Neuronal stem cell (in vitro differentiated cells): ENCODE data around the gene CALHM3.
A peak's percentile ranks its signal among the peaks of the same experiment; 100 is the strongest.

Experiments
- DNase-seq: peaks from one replicate; pipeline ENCODE4 v3.0.0-alpha.2; 2013; ENCODE audit warnings: low spot score
- H2AFZ ChIP-seq: one replicate; pipeline ENCODE4 v1.6.1; 2013; ENCODE audit warnings: mild to moderate bottlenecking, low read length, inconsistent platforms
- H2AK5ac ChIP-seq: 2 replicates; pipeline ENCODE4 v1.6.1; 2013; ENCODE audit warnings: low read depth, mild to moderate bottlenecking, inconsistent platforms, low read length, moderate library complexity, mixed read lengths
- H2BK120ac ChIP-seq: 2 replicates; pipeline ENCODE4 v1.6.1; 2013; ENCODE audit warnings: low read depth, mild to moderate bottlenecking, inconsistent platforms, low read length, moderate library complexity, mixed read lengths
- H2BK12ac ChIP-seq: one replicate; pipeline ENCODE4 v1.6.1; 2013; ENCODE audit warnings: low read length, inconsistent platforms
- H2BK15ac ChIP-seq: 2 replicates; pipeline ENCODE4 v1.6.1; 2013; ENCODE audit warnings: mild to moderate bottlenecking, low read length, inconsistent platforms, mixed read lengths
- H2BK5ac ChIP-seq: one replicate; pipeline ENCODE4 v1.6.1; 2013; ENCODE audit warnings: inconsistent platforms, mild to moderate bottlenecking, low read length, moderate library complexity
- H3K14ac ChIP-seq: one replicate; pipeline ENCODE4 v1.6.1; 2013; ENCODE audit warnings: low read length, inconsistent platforms
- H3K18ac ChIP-seq: 2 replicates; pipeline ENCODE4 v1.6.1; 2013; ENCODE audit warnings: low read length, inconsistent platforms
- H3K23ac ChIP-seq: 2 replicates; pipeline ENCODE4 v1.6.1; 2013; ENCODE audit warnings: low read depth, mild to moderate bottlenecking, mixed read lengths, low read length, inconsistent platforms; ENCODE audit not compliant: poor library complexity
- H3K27ac ChIP-seq: replicated peaks from 3 replicates; pipeline ENCODE4 v1.5.1; 2013; ENCODE audit warnings: low read length, inconsistent platforms
- H3K27me3 ChIP-seq, 3 experiments: 2 replicates each; pipeline ENCODE4 v1.6.1; 2013; ENCODE audit warnings: low read length in 3 of 3, mild to moderate bottlenecking in 2 of 3, inconsistent platforms in 1 of 3, low read depth in 1 of 3, mixed read lengths in 1 of 3, moderate library complexity in 1 of 3; ENCODE audit not compliant: control insufficient read depth in 3 of 3, insufficient read depth in 3 of 3
- H3K36me3 ChIP-seq, 2 donors: replicated peaks in 1 of 2; 2 replicates each; pipeline ENCODE4 v1.6.1; 2013; ENCODE audit warnings: low read length in 2 of 2; ENCODE audit not compliant: control insufficient read depth in 2 of 2, insufficient read depth in 2 of 2
- H3K4ac ChIP-seq: 2 replicates; pipeline ENCODE4 v1.6.1; 2013; ENCODE audit warnings: inconsistent platforms, mild to moderate bottlenecking, low read length, moderate library complexity
- H3K4me1 ChIP-seq, 2 donors: 1 replicate in 1 of 2; 2 replicates in 1 of 2; pipeline ENCODE4 v1.6.1; 2013; ENCODE audit warnings: low read length in 2 of 2, low read depth in 1 of 2; ENCODE audit not compliant: control insufficient read depth in 2 of 2, insufficient read depth in 1 of 2
- H3K4me2 ChIP-seq: one replicate; pipeline ENCODE4 v1.6.1; 2013; ENCODE audit warnings: mild to moderate bottlenecking, low read length, inconsistent platforms; ENCODE audit not compliant: insufficient read depth, poor library complexity, severe bottlenecking
- H3K4me3 ChIP-seq, 2 donors: 2 replicates each; pipeline ENCODE4 v1.5.1; 2013; ENCODE audit warnings: low read length in 2 of 2, mild to moderate bottlenecking in 2 of 2, inconsistent platforms in 1 of 2, moderate library complexity in 1 of 2
- H3K79me1 ChIP-seq: one replicate; pipeline ENCODE4 v1.6.1; 2013; ENCODE audit warnings: low read depth, mild to moderate bottlenecking, inconsistent platforms, low read length, moderate library complexity
- H3K9ac ChIP-seq: one replicate; pipeline ENCODE4 v1.6.1; 2013; ENCODE audit warnings: mild to moderate bottlenecking, low read depth, low read length, inconsistent platforms; ENCODE audit not compliant: poor library complexity
- H3K9me3 ChIP-seq, 2 donors: replicated peaks in 1 of 2; 2 replicates each; pipeline versions ENCODE3 to v1.6.1; 2013; ENCODE audit warnings: low read length in 2 of 2, mild to moderate bottlenecking in 2 of 2, inconsistent platforms in 1 of 2, low read depth in 1 of 2, mixed read lengths in 1 of 2, moderate library complexity in 1 of 2; ENCODE audit not compliant: control insufficient read depth in 2 of 2, insufficient read depth in 1 of 2
- H4K8ac ChIP-seq: one replicate; pipeline ENCODE4 v1.6.1; 2013; ENCODE audit warnings: low read depth, mild to moderate bottlenecking, inconsistent platforms, low read length, moderate library complexity
- H4K91ac ChIP-seq: one replicate; pipeline ENCODE4 v1.6.1; 2013; ENCODE audit warnings: low read length, low read depth, mild to moderate bottlenecking, inconsistent platforms; ENCODE audit not compliant: poor library complexity
- WGBS, 2 donors: extraction: QIAGEN DNeasy Blood & Tissue Kit; methylation state at CpG; one replicate each; pipeline ENCODE4 v1.1.7; 2013; ENCODE audit warnings: missing lambda C conversion rate in 2 of 2, mixed read lengths in 1 of 2; ENCODE audit not compliant: insufficient read length in 2 of 2, insufficient replicate concordance in 1 of 2; ENCODE audit errors: extremely low coverage in 2 of 2; 5-methylcytosine and 5-hydroxymethylcytosine counted together

The CALHM3 gene

DNA sequence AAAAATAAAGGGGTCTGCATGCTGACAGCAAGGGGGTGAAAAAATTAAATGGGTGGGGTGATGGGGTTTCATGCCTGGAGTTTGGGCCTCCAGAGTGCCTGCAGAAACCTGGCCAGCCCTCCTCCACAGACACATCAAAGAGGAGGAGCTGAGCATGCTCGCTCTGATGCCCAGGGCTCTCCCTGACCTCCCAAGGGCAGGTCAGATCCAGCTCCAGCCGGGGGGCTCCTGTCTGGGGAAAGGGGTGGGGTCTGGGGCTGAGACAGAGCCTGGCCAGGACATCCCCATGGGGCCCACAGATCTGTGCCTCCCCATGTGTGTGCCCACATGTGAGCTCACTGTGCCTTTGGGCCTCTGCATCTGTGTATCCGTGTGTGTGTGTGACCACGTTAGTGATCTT is 19.4 kb downstream of the CALHM3 start:
- Histone ChIP-seq H3K4me3 (no peak overlapping the region), H4K91ac (no peak overlapping the region), H3K9me3 (no peaks in the 10 kb centered on the region), H3K23ac (no peak overlapping the region), H2BK12ac (no peak overlapping the region), H2AFZ (peak overlapping the region; percentile 86), H2BK120ac (no peak overlapping the region), H3K27ac (no peak overlapping the region), H3K4me1 (peaks cover 9 to 10% of the 10 kb centered on the region in 2 donors), H3K18ac (no peak overlapping the region), H2BK5ac (peak overlapping the region; percentile 29), H2BK15ac (no peak overlapping the region), H2AK5ac (no peak overlapping the region), H3K9ac (no peak overlapping the region), H3K4ac (no peak overlapping the region), H3K4me2 (no peak overlapping the region), H4K8ac (no peak overlapping the region), H3K36me3 (no peaks in the 10 kb centered on the region), H3K27me3 (no peaks in the 10 kb centered on the region), H3K14ac (no peak overlapping the region), H3K79me1 (no peaks in the 10 kb centered on the region)
- no peak for DNase-seq
- WGBS, 2 donors = no CpG with 5 or more reads among the region's 4 CpGs

GRCh38 chr10:103458720-103459119 is 20.3 kb downstream of the CALHM3 start, which contains the start of gene CALHM1:
Gene CALHM1 (minus strand): TSS chr10:103458900. CDS start chr10:103458751, 149 bp downstream.
- peak within 1 kb of the TSS; percentile 69 for H3K4ac ChIP-seq
- H3K36me3 ChIP-seq = no peaks in the 10 kb centered on the region
- H3K9me3 ChIP-seq = no peaks in the 10 kb centered on the region
- no peak for DNase-seq
- peak within 1 kb of the TSS; percentile 60 for H2AK5ac ChIP-seq
- H2AFZ ChIP-seq = peak within 1 kb of the TSS; percentile 86
- no peak within 1 kb of the TSS for H3K4me2 ChIP-seq
- WGBS, 2 donors = no CpG with 5 or more reads among the region's 9 CpGs
- H2BK120ac ChIP-seq = no peak within 1 kb of the TSS
- peak within 1 kb of the TSS; percentile 56 for H4K8ac ChIP-seq
- H3K9ac ChIP-seq = peak within 1 kb of the TSS; percentile 45
- H2BK5ac ChIP-seq = peak within 1 kb of the TSS; percentile 29
- H3K23ac ChIP-seq = peak within 1 kb of the TSS; percentile 35
- no peak within 1 kb of the TSS for H2BK15ac ChIP-seq
- no peaks in the 10 kb centered on the region for H3K79me1 ChIP-seq
- H3K18ac ChIP-seq = peak within 1 kb of the TSS; percentile 84
- H2BK12ac ChIP-seq = peak within 1 kb of the TSS; percentile 93
- peaks cover 9 to 10% of the 10 kb centered on the region in 2 donors for H3K4me1 ChIP-seq
- H3K27me3 ChIP-seq = no peaks in the 10 kb centered on the region
- peak within 1 kb of the TSS; percentile 35 for H4K91ac ChIP-seq
- H3K14ac ChIP-seq = peak within 1 kb of the TSS; percentile 94
- H3K4me3 ChIP-seq = peak within 1 kb of the TSS in 1 of 2 donors; percentile 54
- H3K27ac ChIP-seq = no peak within 1 kb of the TSS

- Histone ChIP-seq H2BK5ac (no peak overlapping the region), H3K4me3 (no peak overlapping the region), H3K9me3 (no peaks in the 10 kb centered on the region), H3K14ac (no peak overlapping the region), H3K27me3 (no peaks in the 10 kb centered on the region), H3K27ac (no peak overlapping the region), H2AK5ac (peak overlapping the region; percentile 60), H3K36me3 (no peaks in the 10 kb centered on the region), H3K79me1 (no peaks in the 10 kb centered on the region), H2BK120ac (no peak overlapping the region), H3K4ac (peak overlapping the region; percentile 69), H3K4me2 (no peak overlapping the region), H3K4me1 (peaks cover 9 to 10% of the 10 kb centered on the region in 2 donors), H4K8ac (no peak overlapping the region), H3K9ac (peak overlapping the region; percentile 45), H2BK12ac (peak overlapping the region; percentile 93), H2BK15ac (no peak overlapping the region), H3K23ac (peak overlapping the region; percentile 35), H3K18ac (peak overlapping the region; percentile 84), H2AFZ (no peak overlapping the region), H4K91ac (peak overlapping the region; percentile 35)
- no peak for DNase-seq
- no CpG with 5 or more reads among the region's 39 CpGs for WGBS, 2 donors
Measured at GRCh38 chr10:103457896-103458583, 21.0 kb downstream of the CALHM3 start.

- Histone ChIP-seq H3K27ac (no peak overlapping the region), H2BK5ac (no peak overlapping the region)
Measured at GRCh38 chr10:103457176-103457712, 21.8 kb downstream of the CALHM3 start.

More at GRCh38 chr10:103457176-103457712, 21.8 kb downstream of the CALHM3 start:
- Histone ChIP-seq H3K4me2 (no peak overlapping the region), H3K27me3 (peaks cover 0 to 3% (median 0%) of the 10 kb centered on the region in 3 experiments), H3K4ac (no peak overlapping the region), H3K4me1 (peaks cover 9 to 17% of the 10 kb centered on the region in 2 donors), H2BK15ac (no peak overlapping the region), H3K4me3 (no peak overlapping the region), H4K91ac (no peak overlapping the region), H2AFZ (no peak overlapping the region), H2AK5ac (peak overlapping the region; percentile 60), H2BK12ac (no peak overlapping the region), H3K14ac (peak overlapping the region; percentile 57), H2BK120ac (no peak overlapping the region), H3K9me3 (no peaks in the 10 kb centered on the region), H3K18ac (peak overlapping the region; percentile 69), H3K79me1 (no peaks in the 10 kb centered on the region), H3K9ac (no peak overlapping the region), H3K36me3 (no peaks in the 10 kb centered on the region), H4K8ac (no peak overlapping the region), H3K23ac (peak overlapping the region; percentile 3)
- WGBS, 2 donors = no CpG with 5 or more reads among the region's 8 CpGs
- DNase-seq = no peak
